PC-3 (cell line): ENCODE data around the gene UGT1A8. TPM values are rescaled to one million over a fixed set of nuclear protein-coding genes. Genes with fewer than 3 reads are reported as not detected.
A peak's percentile ranks its signal among the peaks of the same experiment; 100 is the strongest.
"Not testable (repeated sequence)": the region's sequence is repeated elsewhere in the genome, so short reads cannot be mapped to it uniquely, and the experiment has no call there.

Experiments used
- ATAC-seq: fragments of 200-7000 bp; cut with Tn5 transposase; 2 replicates; pipeline ENCODE4 v1.9.1; 2020; ENCODE audit warnings: mild to moderate bottlenecking, moderate library complexity
- Bru-seq: library from RNA; stranded (reverse); fragments of 400-500 nt; gene quantifications from one replicate; lab custom pipeline; 2021; lab: Mats Ljungman, UMichigan
- BruChase-seq, 2 experiments: library from RNA; stranded (reverse); fragments of 400-500 nt; gene quantifications; one replicate each; lab custom pipeline; 2021; lab: Mats Ljungman, UMichigan
- BruUV-seq: library from RNA; stranded (reverse); fragments of 400-500 nt; replicated peaks from 2 replicates; lab custom pipeline; 2021; lab: Mats Ljungman, UMichigan
- CTCF ChIA-PET: fragments of 300-600 bp; sonication (Branson Sonifier 250); formaldehyde crosslinking; loops from one replicate; lab custom pipeline; 2022; ENCODE audit warnings: antibody characterized with exemption; lab: Charles Lee
- POLR2A ChIA-PET: fragments of 300-600 bp; sonication (Branson Sonifier 250); formaldehyde crosslinking; loops from one replicate; lab custom pipeline; 2022; ENCODE audit warnings: antibody characterized with exemption; ENCODE audit not compliant: unreplicated experiment; lab: Charles Lee
- DNase-seq: peaks from one replicate; pipeline ENCODE4 v3.0.0-alpha.2; 2015
- H2AFZ ChIP-seq: fragments of 300-600 bp; sonication (generic); 2 replicates; pipeline ENCODE4 v1.6.0; 2016; ENCODE audit warnings: antibody characterized with exemption, low read length
- H3F3A ChIP-seq: fragments of 300-600 bp; sonication (generic); one replicate; pipeline ENCODE4 v1.6.0; 2017; ENCODE audit warnings: antibody characterized with exemption, low read length, control low read depth, mild to moderate bottlenecking; ENCODE audit not compliant: unreplicated experiment
- H3K27ac ChIP-seq: fragments of 300-600 bp; sonication (generic); 2 replicates; pipeline ENCODE4 v1.5.1; 2016; ENCODE audit warnings: mild to moderate bottlenecking, low read length
- H3K27me3 ChIP-seq: fragments of 300-600 bp; sonication (generic); 2 replicates; pipeline ENCODE4 v1.6.1; 2016; ENCODE audit warnings: low read length, mixed read lengths
- H3K36me3 ChIP-seq: fragments of 300-600 bp; sonication (generic); 2 replicates; pipeline ENCODE4 v1.6.1; 2016; ENCODE audit warnings: low read depth, mixed run types, low read length, mixed read lengths
- H3K4me1 ChIP-seq: fragments of 300-600 bp; sonication (generic); 2 replicates; pipeline ENCODE4 v1.5.1; 2016; ENCODE audit warnings: low read length; ENCODE audit not compliant: insufficient read depth
- H3K4me2 ChIP-seq: fragments of 300-600 bp; sonication (generic); 2 replicates; pipeline ENCODE4 v1.6.0; 2016; ENCODE audit warnings: low read length
- H3K4me3 ChIP-seq: fragments of 300-600 bp; sonication (generic); 2 replicates; pipeline ENCODE4 v1.5.1; 2016; ENCODE audit warnings: mild to moderate bottlenecking, low read length, mixed read lengths
- H3K79me2 ChIP-seq: fragments of 300-600 bp; sonication (generic); 2 replicates; pipeline ENCODE4 v1.6.1; 2017; ENCODE audit warnings: low read length, mixed read lengths
- H3K9ac ChIP-seq: fragments of 300-600 bp; sonication (generic); 2 replicates; pipeline ENCODE4 v1.6.0; 2016; ENCODE audit warnings: mild to moderate bottlenecking, low read length
- H3K9me2 ChIP-seq: fragments of 300-600 bp; sonication (generic); replicated peaks from 2 replicates; pipeline ENCODE4 v1.6.1; 2016; ENCODE audit warnings: mixed run types, low read length, mixed read lengths
- H3K9me3 ChIP-seq: fragments of 300-600 bp; sonication (generic); 2 replicates; pipeline ENCODE4 v1.6.1; 2016; ENCODE audit warnings: low read length, mixed read lengths
- H4K20me1 ChIP-seq: fragments of 300-600 bp; sonication (generic); 2 replicates; pipeline ENCODE4 v1.6.1; 2016; ENCODE audit warnings: low read length, mixed read lengths
- CTCF ChIP-seq: fragments of 300-600 bp; sonication (generic); conservative IDR thresholded peaks from 2 replicates; pipeline ENCODE4 v1.5.1; 2017; ENCODE audit warnings: antibody characterized with exemption, low read depth, mild to moderate bottlenecking, low read length
- EZH2 ChIP-seq: fragments of 300-600 bp; sonication (generic); IDR thresholded peaks from one replicate; pipeline ENCODE4 v1.6.1; 2017; ENCODE audit warnings: antibody characterized with exemption, mild to moderate bottlenecking, low read length; ENCODE audit not compliant: unreplicated experiment
- EZH2phosphoT487 ChIP-seq: fragments of 300-600 bp; sonication (generic); IDR thresholded peaks from 2 replicates; pipeline ENCODE4 v1.6.1; 2018; ENCODE audit warnings: mild to moderate bottlenecking, antibody characterized with exemption, low read length, borderline replicate concordance
- intact Hi-C: fragments of 100-400 bp; cut with micrococcal nuclease; formaldehyde crosslinking; loops from 2 replicates; pipeline ENCODE4 v1.9.0; 2023
- long read RNA-seq: library from polyadenylated mRNA; unstranded; transcript quantifications from one replicate; pipeline ENCODE4 v2.0.0, GENCODE V29; 2021; ENCODE audit not compliant: unreplicated experiment
- total RNA-seq: library from RNA; depleted of rRNA; stranded (reverse); fragments of >200 nt; gene quantifications from 2 replicates; pipeline ENCODE4 v1.2.3, GENCODE V29; 2014; rRNA removed

The UGT1A8 gene
- total RNA-seq (0.46 TPM in 1 of 2 replicates, not detected in the other), Bru-seq, nascent RNA (percentile 5 among the genes with signal in this experiment), BruChase-seq, experiment 1, labeled RNA remaining after a 6-hour chase (percentile 7 among the genes with signal in this experiment), BruChase-seq, experiment 2, labeled RNA remaining after a 2-hour chase (percentile 15 among the genes with signal in this experiment)
- long read RNA-seq = 0 reads

- POLR2A ChIA-PET, CTCF ChIA-PET, H4K20me1 ChIP-seq, H3K27ac ChIP-seq, H3K27me3 ChIP-seq, H2AFZ ChIP-seq, H3F3A ChIP-seq, BruUV-seq, H3K4me2 ChIP-seq, H3K4me3 ChIP-seq, H3K36me3 ChIP-seq, DNase-seq, H3K9ac ChIP-seq, H3K9me2 ChIP-seq, intact Hi-C loops, H3K79me2 ChIP-seq, H3K9me3 ChIP-seq, ATAC-seq, H3K4me1 ChIP-seq: not testable (repeated sequence)
Observed at GRCh38 chr2:233617476-233617875, at the start of gene UGT1A8. Gene UGT1A8 (plus strand): TSS chr2:233617633. CDS start chr2:233617708, 75 bp downstream.

GRCh38 chr2:233571001-233571400, 46.4 kb upstream of the UGT1A8 start:
- ATAC-seq = no peak

GRCh38 chr2:233571462-233571861, 46.0 kb upstream of the UGT1A8 start:
- no peaks in the 10 kb centered on the region for H3K36me3 ChIP-seq
- ATAC-seq = no peak
- no peaks in the 10 kb centered on the region for H4K20me1 ChIP-seq
- H3K9me3 ChIP-seq = no peaks in the 10 kb centered on the region
- H3K4me2 ChIP-seq = no peak overlapping the region
- POLR2A ChIA-PET = no interaction called here
- H2AFZ ChIP-seq = no peak overlapping the region
- TF ChIP-seq EZH2 = no peak
- TF ChIP-seq EZH2phosphoT487 = no peak
- no peak for TF ChIP-seq CTCF
- H3K27me3 ChIP-seq = no peaks in the 10 kb centered on the region
- H3K27ac ChIP-seq = no peak overlapping the region
- peaks cover 1% of the 10 kb centered on the region for H3K79me2 ChIP-seq
- H3K9me2 ChIP-seq = no peaks in the 10 kb centered on the region
- no peaks in the 10 kb centered on the region for H3K4me1 ChIP-seq
- no peak overlapping the region for H3K9ac ChIP-seq
- H3K4me3 ChIP-seq = no peak overlapping the region
- CTCF ChIA-PET = no interaction called here
- H3F3A ChIP-seq = no peaks in the 10 kb centered on the region
- DNase-seq = no peak
- BruUV-seq = no TSS peak
- intact Hi-C loops = no loop called here

More at GRCh38 chr2:233571001-233571400, 46.4 kb upstream of the UGT1A8 start:
- TF ChIP-seq EZH2phosphoT487 (no peak), EZH2 (no peak), CTCF (no peak)
- H3K27me3 ChIP-seq = no peaks in the 10 kb centered on the region
- H3K79me2 ChIP-seq = peaks cover 6% of the 10 kb centered on the region
- H3K9ac ChIP-seq = no peak overlapping the region
- CTCF ChIA-PET = no interaction called here
- H3K4me3 ChIP-seq = no peak overlapping the region
- no peak overlapping the region for H2AFZ ChIP-seq
- POLR2A ChIA-PET = no interaction called here
- DNase-seq = no peak
- H3F3A ChIP-seq = no peaks in the 10 kb centered on the region
- H3K27ac ChIP-seq = no peak overlapping the region
- H3K36me3 ChIP-seq = no peaks in the 10 kb centered on the region
- H3K9me2 ChIP-seq = no peaks in the 10 kb centered on the region
- no peaks in the 10 kb centered on the region for H3K4me1 ChIP-seq
- BruUV-seq = no TSS peak
- intact Hi-C loops = no loop called here
- H3K4me2 ChIP-seq = no peak overlapping the region
- no peaks in the 10 kb centered on the region for H3K9me3 ChIP-seq
- no peaks in the 10 kb centered on the region for H4K20me1 ChIP-seq
